ENCODE measurements around the gene SVOP. TPM values are rescaled to one million over a fixed set of nuclear protein-coding genes. Genes with fewer than 3 reads are reported as not detected.
"Not testable (repeated sequence)": the region's sequence is repeated elsewhere in the genome, so short reads cannot be mapped to it uniquely, and the experiment has no call there.

SVOP gene
- total and polyA plus RNA-seq, 11 donors = 0.14 to 5.3 (median 2.2) TPM

- intact Hi-C loops (cut with DNase I) = loop anchor here in 9 of 10 donors (5.0 to 10.0 kb wide), 11 partner anchors 53 to 298 kb away; partner anchors contain the start of genes CORO1C (in 2 of the 9), ISCU (in 2 of the 9), SART3 (in 2 of the 9) and ALKBH2 (in 1 of the 9)
- H3K27ac ChIP-seq = peak overlapping the region in 1 of 12 donors; percentile 29
- DNase-seq (no peak), ATAC-seq (no peak)
- peaks cover 0 to 10% (median 0%) of the 10 kb centered on the region in 12 donors for H3K9me3 ChIP-seq
- no peaks in the 10 kb centered on the region for H3K27me3 ChIP-seq
- H3K4me1 ChIP-seq = peaks cover 3 to 56% (median 25%) of the 10 kb centered on the region in 12 donors
- no peaks in the 10 kb centered on the region for H3K36me3 ChIP-seq
- TF ChIP-seq CTCF (IDR thresholded peaks at IDR 0.05) (no peak), POLR2A (IDR thresholded peaks at IDR 0.05) (no peak)
- H3K4me3 ChIP-seq = no peak overlapping the region
- 69 to 94% (median 87%) methylated on average over 1 of the region's 1 CpG for whole genome bisulfite sequencing, 4 donors
Observed at GRCh38 chr12:108859923-108860291, 161.0 kb downstream of the SVOP start.

GRCh38 chr12:108859141-108859922, 161.5 kb downstream of the SVOP start:
- 58 to 68% (median 67%) methylated on average over 6 of the region's 6 CpGs for WGBS, 4 donors
- peak overlapping the region in 1 of 12 donors; percentile 85 for H3K4me3 ChIP-seq
- not testable (repeated sequence) for H3K27me3 ChIP-seq, H3K36me3 ChIP-seq, DNase-seq, ATAC-seq
- intact Hi-C loops (cut with DNase I) = loop anchor here in 9 of 10 donors (5.0 to 10.0 kb wide), 9 partner anchors 52 to 297 kb away; partner anchors contain the start of genes CORO1C (in 2 of the 9), ISCU (in 2 of the 9), SART3 (in 2 of the 9) and ALKBH2 (in 1 of the 9)
- peaks cover 0 to 11% (median 0%) of the 10 kb centered on the region in 12 donors for H3K9me3 ChIP-seq
- H3K4me1 ChIP-seq = peaks cover 4 to 62% (median 31%) of the 10 kb centered on the region in 12 donors
- peak overlapping the region in 2 of 12 donors; percentile 88 to 94 for H3K27ac ChIP-seq

GRCh38 chr12:108858311-108859074, 162.4 kb downstream of the SVOP start:
- TF ChIP-seq CTCF (IDR thresholded peaks at IDR 0.05) = no peak
- TF ChIP-seq POLR2A (IDR thresholded peaks at IDR 0.05) = no peak
- 17 to 22% (median 19%) methylated on average over 18 of the region's 18 CpGs for WGBS, 4 donors
- Histone ChIP-seq H3K4me1 (peaks cover 12 to 70% (median 40%) of the 10 kb centered on the region in 12 donors), H3K27me3 (no peaks in the 10 kb centered on the region), H3K27ac (peak overlapping the region in 11 of 12 donors; percentile 32 to 97 (median 88)), H3K36me3 (no peaks in the 10 kb centered on the region), H3K4me3 (peak overlapping the region; percentile 47 to 94 (median 68)), H3K9me3 (peaks cover 0 to 10% (median 0%) of the 10 kb centered on the region in 12 donors)
- intact Hi-C loops (cut with DNase I) = loop anchor here in 9 of 10 donors (5.0 to 10.0 kb wide), 9 partner anchors 51 to 296 kb away; partner anchors contain the start of genes CORO1C (in 2 of the 9), ISCU (in 2 of the 9), SART3 (in 2 of the 9) and ALKBH2 (in 1 of the 9)
- ATAC-seq = no peak
- DNase-seq = peak in 1 of 5 donors; percentile 34

Other genes with a start within 250 kb of the SVOP start
- 10 to 100 TPM; 20.2 to 45.8 (median 34.3) TPM for gene SSH1, start 163.5 kb downstream of the SVOP start, total RNA-seq
- 10 to 100 TPM in 1 of 2 donors, 1 to 10 TPM in 1; 7.8 to 15.2 TPM for gene SSH1, start 163.5 kb downstream of the SVOP start, polyA plus RNA-seq
- not detected for gene DAO, start 141.0 kb downstream of the SVOP start, total RNA-seq
- not detected for gene DAO, start 141.0 kb downstream of the SVOP start, polyA plus RNA-seq
- 10 to 100 TPM in 8 of 9 donors, 1 to 10 TPM in 1; 9.8 to 29.9 (median 16.7) TPM for gene USP30, start 31.5 kb upstream of the SVOP start, total RNA-seq
- gene USP30, start 31.5 kb upstream of the SVOP start, polyA plus RNA-seq = 1 to 10 TPM; 7.1 to 7.2 TPM
- gene ALKBH2, start 72.4 kb upstream of the SVOP start, total RNA-seq = 1 to 10 TPM; 5.1 to 9.4 (median 7.1) TPM
- gene ALKBH2, start 72.4 kb upstream of the SVOP start, polyA plus RNA-seq = 10 to 100 TPM; 16.8 to 18.0 TPM
- gene UNG, start 76.5 kb upstream of the SVOP start, total RNA-seq = 10 to 100 TPM; 20.9 to 37.8 (median 25.3) TPM
- 10 to 100 TPM; 14.5 to 27.8 TPM for gene UNG, start 76.5 kb upstream of the SVOP start, polyA plus RNA-seq
- gene ACACB, start 95.5 kb upstream of the SVOP start, total RNA-seq = 100 to 1,000 TPM in 6 of 9 donors, 10 to 100 TPM in 3; 77.3 to 176 (median 135) TPM
- gene ACACB, start 95.5 kb upstream of the SVOP start, polyA plus RNA-seq = 100 to 1,000 TPM in 1 of 2 donors, 10 to 100 TPM in 1; 29.9 to 119 TPM